CD4-positive, alpha-beta memory T cell (primary cell): Measurements from ENCODE around the gene RAB6A. TPM values are rescaled to one million over a fixed set of nuclear protein-coding genes. Genes with fewer than 3 reads are reported as not detected.
"Not testable (repeated sequence)": the region's sequence is repeated elsewhere in the genome, so short reads cannot be mapped to it uniquely, and the experiment has no call there.

Experiments
- CTCF ChIA-PET: fragments of 350-600 bp; sonication (Branson Sonifier 250); formaldehyde crosslinking; loops from one replicate; lab custom pipeline; 2021; ENCODE audit warnings: inconsistent platforms; ENCODE audit not compliant: partially characterized antibody; lab: Charles Lee
- POLR2A ChIA-PET: fragments of 350-600 bp; sonication (Branson Sonifier 250); formaldehyde crosslinking; loops from one replicate; lab custom pipeline; 2021; ENCODE audit not compliant: partially characterized antibody; lab: Charles Lee
- DNase-seq, 5 donors: peaks; one replicate each; pipeline versions ENCODE4 v3.0.0 to v3.0.0-alpha.2; 2020 to 2022; ENCODE audit warnings: mixed read lengths in 1 of 5
- H3K27ac ChIP-seq: one replicate; pipeline ENCODE4 v1.7.0; 2013; ENCODE audit warnings: low read depth, low read length
- H3K27me3 ChIP-seq: 2 replicates; pipeline ENCODE4 v1.7.0; 2013; ENCODE audit warnings: mild to moderate bottlenecking, low read length, moderate library complexity; ENCODE audit not compliant: insufficient read depth
- H3K36me3 ChIP-seq: 2 replicates; pipeline ENCODE4 v1.7.0; 2013; ENCODE audit warnings: mild to moderate bottlenecking, low read length, moderate library complexity; ENCODE audit not compliant: insufficient read depth
- H3K4me1 ChIP-seq: 2 replicates; pipeline ENCODE4 v1.7.0; 2013; ENCODE audit warnings: mild to moderate bottlenecking, low read length, moderate library complexity; ENCODE audit not compliant: insufficient read depth
- H3K4me3 ChIP-seq, 2 donors: one replicate each; pipeline ENCODE4 v1.7.0; 2013; ENCODE audit warnings: low read length in 2 of 2, mild to moderate bottlenecking in 1 of 2
- H3K9me3 ChIP-seq, 2 donors: one replicate each; pipeline ENCODE4 v1.7.0; 2013; ENCODE audit warnings: low read length in 2 of 2, control low read depth in 1 of 2; ENCODE audit not compliant: control insufficient read depth in 1 of 2
- H3K27ac Mint-ChIP-seq, 7 donors: one replicate each; pipeline ENCODE4 v1.8.0; 2020 to 2021; ENCODE audit warnings: mixed read lengths in 7 of 7, mild to moderate bottlenecking in 6 of 7, inconsistent platforms in 3 of 7, moderate library complexity in 3 of 7
- H3K27me3 Mint-ChIP-seq, 2 donors: one replicate each; pipeline ENCODE4 v1.8.0; 2020 to 2021; ENCODE audit warnings: mixed read lengths in 2 of 2
- H3K36me3 Mint-ChIP-seq, 2 donors: one replicate each; pipeline ENCODE4 v1.8.0; 2020 to 2021; ENCODE audit warnings: mixed read lengths in 2 of 2, inconsistent platforms in 1 of 2, mild to moderate bottlenecking in 1 of 2
- H3K4me1 Mint-ChIP-seq, 4 donors: one replicate each; pipeline ENCODE4 v1.8.0; 2020 to 2021; ENCODE audit warnings: mixed read lengths in 4 of 4, mild to moderate bottlenecking in 1 of 4
- H3K4me3 Mint-ChIP-seq, 8 donors: one replicate each; pipeline ENCODE4 v1.8.0; 2020 to 2021; ENCODE audit warnings: mixed read lengths in 8 of 8, mild to moderate bottlenecking in 7 of 8, moderate library complexity in 6 of 8, inconsistent platforms in 3 of 8
- H3K9me3 Mint-ChIP-seq, 8 donors: one replicate each; pipeline ENCODE4 v1.8.0; 2020 to 2021; ENCODE audit warnings: mixed read lengths in 8 of 8, mild to moderate bottlenecking in 5 of 8, inconsistent platforms in 3 of 8, moderate library complexity in 1 of 8
- intact Hi-C: fragments of 100-400 bp; cut with micrococcal nuclease; formaldehyde crosslinking; loops from one replicate; pipeline ENCODE4 v1.15.1; 2023
- polyA plus RNA-seq, 2 donors: library from polyadenylated mRNA; unstranded; fragments of 300-500 nt; fragmentation: Illumina TruSeq; gene quantifications; one replicate each; pipeline ENCODE4 v1.2.3, GENCODE V29; 2021
- total RNA-seq, 2 experiments: library from RNA; stranded (reverse); gene quantifications; one replicate each; pipeline ENCODE4 v1.2.3, GENCODE V29; 2021

RAB6A gene
- total and polyA plus RNA-seq, 4 experiments from 2014 or later = 102 to 129 (median 120) TPM

GRCh38 chr11:73715541-73715940, 45.3 kb downstream of the RAB6A start:
- no peaks in the 10 kb centered on the region for H3K27me3 Mint-ChIP-seq
- intact Hi-C loops = no loop called here
- H3K4me1 Mint-ChIP-seq = peaks cover 5 to 12% (median 6%) of the 10 kb centered on the region in 4 donors
- ChIA-PET POLR2A (no interaction called here), CTCF (no interaction called here)
- Histone ChIP-seq H3K4me3 (no peak overlapping the region), H3K27ac (no peak overlapping the region), H3K36me3 (peaks cover 5% of the 10 kb centered on the region), H3K4me1 (no peaks in the 10 kb centered on the region), H3K9me3 (no peaks in the 10 kb centered on the region), H3K27me3 (no peaks in the 10 kb centered on the region)
- H3K27ac Mint-ChIP-seq = peak overlapping the region in 1 of 7 donors; percentile 80
- DNase-seq = no peak
- H3K9me3 Mint-ChIP-seq = no peaks in the 10 kb centered on the region
- H3K36me3 Mint-ChIP-seq = peaks cover 19 to 54% of the 10 kb centered on the region in 2 donors
- H3K4me3 Mint-ChIP-seq = no peak overlapping the region

GRCh38 chr11:73710964-73711363, 49.9 kb downstream of the RAB6A start:
- Histone ChIP-seq H3K27ac (no peak overlapping the region), H3K4me3 (no peak overlapping the region), H3K9me3 (no peaks in the 10 kb centered on the region), H3K4me1 (no peaks in the 10 kb centered on the region), H3K27me3 (no peaks in the 10 kb centered on the region), H3K36me3 (peaks cover 5% of the 10 kb centered on the region)
- ChIA-PET POLR2A (interaction anchor here (0.5 to 0.9 kb wide), 2 partner anchors 15 to 17 kb away, joined by 3 to 4 read pairs; no protein-coding TSS in a partner anchor), CTCF (no interaction called here)
- DNase-seq = no peak
- H3K4me1 Mint-ChIP-seq = peaks cover 0 to 2% (median under 1%) of the 10 kb centered on the region in 4 donors
- peaks cover 15 to 46% of the 10 kb centered on the region in 2 donors for H3K36me3 Mint-ChIP-seq
- H3K4me3 Mint-ChIP-seq = no peak overlapping the region
- H3K27me3 Mint-ChIP-seq = no peaks in the 10 kb centered on the region
- peak overlapping the region in 2 of 7 donors; percentile 4 to 41 for H3K27ac Mint-ChIP-seq
- no peaks in the 10 kb centered on the region for H3K9me3 Mint-ChIP-seq
- intact Hi-C loops = no loop called here

- no peak overlapping the region for H3K27ac ChIP-seq
- ChIA-PET CTCF (interaction anchor here (1.5 kb wide), 1 partner anchor 79 kb away, joined by 3 read pairs; no protein-coding TSS in a partner anchor), POLR2A (no interaction called here)
- Mint-ChIP-seq H3K27me3 (no peaks in the 10 kb centered on the region), H3K9me3 (no peaks in the 10 kb centered on the region), H3K27ac (no peak overlapping the region), H3K4me3 (no peak overlapping the region), H3K4me1 (peaks cover 0 to 3% (median under 1%) of the 10 kb centered on the region in 4 donors), H3K36me3 (peaks cover 24 to 55% of the 10 kb centered on the region in 2 donors)
- H3K4me1 ChIP-seq = no peaks in the 10 kb centered on the region
- intact Hi-C loops = no loop called here
- no peaks in the 10 kb centered on the region for H3K9me3 ChIP-seq
- H3K36me3 ChIP-seq = peaks cover 16% of the 10 kb centered on the region
- DNase-seq = no peak
- no peaks in the 10 kb centered on the region for H3K27me3 ChIP-seq
- no peak overlapping the region for H3K4me3 ChIP-seq
Observed at GRCh38 chr11:73705053-73705452, 55.8 kb downstream of the RAB6A start.

GRCh38 chr11:73693899-73694525, 66.9 kb downstream of the RAB6A start:
- no peaks in the 10 kb centered on the region for H3K4me1 ChIP-seq
- no peaks in the 10 kb centered on the region for H3K9me3 ChIP-seq
- H3K9me3 Mint-ChIP-seq = no peaks in the 10 kb centered on the region
- H3K27ac Mint-ChIP-seq = no peak overlapping the region
- H3K4me3 Mint-ChIP-seq = no peak overlapping the region
- no peak overlapping the region for H3K4me3 ChIP-seq
- POLR2A ChIA-PET = interaction anchor here (0.8 kb wide), 1 partner anchor 17 kb away, joined by 3 read pairs; no protein-coding TSS in a partner anchor
- H3K27me3 ChIP-seq = no peaks in the 10 kb centered on the region
- CTCF ChIA-PET = interaction anchor here (1.4 kb wide), 1 partner anchor 33 kb away, joined by 3 read pairs; no protein-coding TSS in a partner anchor
- H3K36me3 Mint-ChIP-seq = peaks cover 19 to 30% of the 10 kb centered on the region in 2 donors
- DNase-seq = no peak
- intact Hi-C loops = no loop called here
- peaks cover 0 to 2% (median 0%) of the 10 kb centered on the region in 4 donors for H3K4me1 Mint-ChIP-seq
- H3K27ac ChIP-seq = no peak overlapping the region
- peaks cover 3% of the 10 kb centered on the region for H3K36me3 ChIP-seq
- no peaks in the 10 kb centered on the region for H3K27me3 Mint-ChIP-seq

- Mint-ChIP-seq H3K4me3 (no peak overlapping the region), H3K9me3 (no peaks in the 10 kb centered on the region), H3K27me3 (no peaks in the 10 kb centered on the region), H3K36me3 (peaks cover 20 to 59% of the 10 kb centered on the region in 2 donors), H3K4me1 (no peaks in the 10 kb centered on the region), H3K27ac (no peak overlapping the region)
- Histone ChIP-seq H3K27me3 (no peaks in the 10 kb centered on the region), H3K27ac (no peak overlapping the region), H3K4me1 (no peaks in the 10 kb centered on the region), H3K36me3 (peaks cover 15% of the 10 kb centered on the region), H3K4me3 (no peak overlapping the region), H3K9me3 (no peaks in the 10 kb centered on the region)
- POLR2A ChIA-PET = no interaction called here
- CTCF ChIA-PET = no interaction called here
- intact Hi-C loops = no loop called here
- DNase-seq = no peak
Observed at GRCh38 chr11:73680687-73681086, 80.2 kb downstream of the RAB6A start.

- H3K9me3 ChIP-seq, H3K27me3 ChIP-seq, H3K27ac ChIP-seq, H3K27me3 Mint-ChIP-seq, H3K9me3 Mint-ChIP-seq, intact Hi-C loops, POLR2A ChIA-PET, H3K4me3 ChIP-seq, DNase-seq, H3K4me1 ChIP-seq, H3K4me3 Mint-ChIP-seq, H3K4me1 Mint-ChIP-seq: not testable (repeated sequence)
- Mint-ChIP-seq H3K36me3 (peaks cover 23 to 49% of the 10 kb centered on the region in 2 donors), H3K27ac (peak overlapping the region in 2 of 7 donors; percentile 41 to 43)
- H3K36me3 ChIP-seq = peaks cover 15% of the 10 kb centered on the region
- CTCF ChIA-PET = interaction anchor here (0.9 to 1.1 kb wide), 2 partner anchors 16 to 46 kb away, joined by 3 read pairs; no protein-coding TSS in a partner anchor
Observed at GRCh38 chr11:73676552-73676951, 84.3 kb downstream of the RAB6A start.

- Histone ChIP-seq H3K36me3 (no peaks in the 10 kb centered on the region), H3K27me3 (no peaks in the 10 kb centered on the region), H3K4me1 (no peaks in the 10 kb centered on the region), H3K27ac (no peak overlapping the region), H3K9me3 (no peaks in the 10 kb centered on the region), H3K4me3 (no peak overlapping the region)
- CTCF ChIA-PET = interaction anchor here (3.1 to 3.4 kb wide), 2 partner anchors 10 to 45 kb away, joined by 14 to 22 read pairs; no protein-coding TSS in a partner anchor
- Mint-ChIP-seq H3K4me3 (no peak overlapping the region), H3K36me3 (peaks cover 6 to 19% of the 10 kb centered on the region in 2 donors), H3K9me3 (no peaks in the 10 kb centered on the region), H3K4me1 (peaks cover 0 to 1% (median 0%) of the 10 kb centered on the region in 4 donors), H3K27me3 (no peaks in the 10 kb centered on the region), H3K27ac (no peak overlapping the region)
- no peak for DNase-seq
- intact Hi-C loops = no loop called here
- POLR2A ChIA-PET = interaction anchor here (1.0 kb wide), 1 partner anchor 11 kb away, joined by 3 read pairs; no protein-coding TSS in a partner anchor
Observed at GRCh38 chr11:73671701-73672100, 89.2 kb downstream of the RAB6A start.
